Loucy (cell line): ENCODE results near the gene AATK.
"Not testable (repeated sequence)": the region's sequence is repeated elsewhere in the genome, so short reads cannot be mapped to it uniquely, and the experiment has no call there.

Experiments
- H2AFZ ChIP-seq: fragments of 200-600 bp; sonication (generic); 2 replicates; pipeline ENCODE4 v1.6.0; 2016; ENCODE audit warnings: antibody characterized with exemption, mild to moderate bottlenecking, low read length, moderate library complexity
- H3F3A ChIP-seq: fragments of 200-600 bp; 2 replicates; pipeline ENCODE4 v1.6.0; 2016; ENCODE audit warnings: antibody characterized with exemption, low read depth, mild to moderate bottlenecking
- H3K27me3 ChIP-seq: fragments of 200-600 bp; sonication (generic); 2 replicates; pipeline ENCODE4 v1.6.1; 2014; ENCODE audit warnings: low read length, mild to moderate bottlenecking; ENCODE audit not compliant: insufficient read depth, poor library complexity, severe bottlenecking
- H3K36me3 ChIP-seq: fragments of 200-600 bp; sonication (generic); 2 replicates; pipeline ENCODE4 v1.6.1; 2016; ENCODE audit warnings: low read length; ENCODE audit not compliant: insufficient read depth
- H3K4me1 ChIP-seq: fragments of 200-600 bp; sonication (generic); 2 replicates; pipeline ENCODE4 v1.5.1; 2014; ENCODE audit warnings: low read length, mild to moderate bottlenecking; ENCODE audit not compliant: insufficient read depth, poor library complexity, severe bottlenecking
- H3K4me2 ChIP-seq: fragments of 200-600 bp; sonication (generic); 2 replicates; pipeline ENCODE4 v1.6.0; 2014; ENCODE audit warnings: antibody characterized with exemption, low read length, low read depth, mild to moderate bottlenecking; ENCODE audit not compliant: poor library complexity, severe bottlenecking
- H3K4me3 ChIP-seq: fragments of 200-600 bp; sonication (generic); 2 replicates; pipeline ENCODE4 v1.5.1; 2014; ENCODE audit warnings: low read length, mild to moderate bottlenecking, mixed read lengths; ENCODE audit not compliant: poor library complexity, severe bottlenecking
- H3K79me2 ChIP-seq: fragments of 200-600 bp; sonication (generic); 2 replicates; pipeline ENCODE4 v1.6.1; 2014; ENCODE audit warnings: low read length; ENCODE audit not compliant: insufficient read depth
- H3K9ac ChIP-seq: fragments of 200-600 bp; sonication (generic); 2 replicates; pipeline ENCODE4 v1.6.0; 2014; ENCODE audit warnings: mild to moderate bottlenecking, low read depth, low read length, moderate library complexity; ENCODE audit not compliant: poor library complexity, severe bottlenecking
- H3K9me2 ChIP-seq: fragments of 200-600 bp; sonication (generic); replicated peaks from 2 replicates; pipeline ENCODE4 v1.6.1; 2016; ENCODE audit warnings: low read depth, low read length, mixed read lengths
- H3K9me3 ChIP-seq: fragments of 200-600 bp; sonication (generic); 2 replicates; pipeline ENCODE4 v1.6.1; 2014; ENCODE audit warnings: mild to moderate bottlenecking, antibody characterized with exemption, low read length, low read depth; ENCODE audit not compliant: insufficient read depth
- H4K20me1 ChIP-seq: fragments of 200-600 bp; sonication (generic); 2 replicates; pipeline ENCODE4 v1.6.0; 2014; ENCODE audit warnings: antibody characterized with exemption, low read length, mild to moderate bottlenecking; ENCODE audit not compliant: insufficient read depth, poor library complexity, severe bottlenecking
- EZH2phosphoT487 ChIP-seq: fragments of 200-600 bp; IDR thresholded peaks from 2 replicates; pipeline ENCODE4 v1.6.1; 2018; ENCODE audit warnings: antibody characterized with exemption, mild to moderate bottlenecking, moderate library complexity, borderline replicate concordance
- TF ChIP-seq, protein P1 (sequence below): fragments of 200-600 bp; sonication (generic); conservative IDR thresholded peaks from 2 replicates; pipeline ENCODE4 v1.5.1; 2014; ENCODE audit warnings: mild to moderate bottlenecking, antibody characterized with exemption, low read length

The AATK gene

GRCh38 chr17:81157848-81158687, 8.0 kb downstream of the AATK start:
- no peak overlapping the region for H3K9ac ChIP-seq
- H2AFZ ChIP-seq, result no peak overlapping the region
- no peak overlapping the region for H3K4me2 ChIP-seq
- H3K9me2 ChIP-seq, result no peaks in the 10 kb centered on the region
- no peaks in the 10 kb centered on the region for H4K20me1 ChIP-seq
- no peaks in the 10 kb centered on the region for H3F3A ChIP-seq
- no peaks in the 10 kb centered on the region for H3K79me2 ChIP-seq
- H3K4me3 ChIP-seq, result no peak overlapping the region
- no peaks in the 10 kb centered on the region for H3K4me1 ChIP-seq
- no peaks in the 10 kb centered on the region for H3K27me3 ChIP-seq
- no peaks in the 10 kb centered on the region for H3K9me3 ChIP-seq
- TF ChIP-seq, protein P1, sequence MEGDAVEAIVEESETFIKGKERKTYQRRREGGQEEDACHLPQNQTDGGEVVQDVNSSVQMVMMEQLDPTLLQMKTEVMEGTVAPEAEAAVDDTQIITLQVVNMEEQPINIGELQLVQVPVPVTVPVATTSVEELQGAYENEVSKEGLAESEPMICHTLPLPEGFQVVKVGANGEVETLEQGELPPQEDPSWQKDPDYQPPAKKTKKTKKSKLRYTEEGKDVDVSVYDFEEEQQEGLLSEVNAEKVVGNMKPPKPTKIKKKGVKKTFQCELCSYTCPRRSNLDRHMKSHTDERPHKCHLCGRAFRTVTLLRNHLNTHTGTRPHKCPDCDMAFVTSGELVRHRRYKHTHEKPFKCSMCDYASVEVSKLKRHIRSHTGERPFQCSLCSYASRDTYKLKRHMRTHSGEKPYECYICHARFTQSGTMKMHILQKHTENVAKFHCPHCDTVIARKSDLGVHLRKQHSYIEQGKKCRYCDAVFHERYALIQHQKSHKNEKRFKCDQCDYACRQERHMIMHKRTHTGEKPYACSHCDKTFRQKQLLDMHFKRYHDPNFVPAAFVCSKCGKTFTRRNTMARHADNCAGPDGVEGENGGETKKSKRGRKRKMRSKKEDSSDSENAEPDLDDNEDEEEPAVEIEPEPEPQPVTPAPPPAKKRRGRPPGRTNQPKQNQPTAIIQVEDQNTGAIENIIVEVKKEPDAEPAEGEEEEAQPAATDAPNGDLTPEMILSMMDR, result no peak
- TF ChIP-seq EZH2phosphoT487, result no peak
- no peaks in the 10 kb centered on the region for H3K36me3 ChIP-seq

- Histone ChIP-seq H3F3A (no peaks in the 10 kb centered on the region), H2AFZ (no peak overlapping the region), H3K4me2 (no peak overlapping the region), H3K9me2 (no peaks in the 10 kb centered on the region), H3K36me3 (no peaks in the 10 kb centered on the region), H3K27me3 (no peaks in the 10 kb centered on the region), H3K79me2 (no peaks in the 10 kb centered on the region), H3K9me3 (no peaks in the 10 kb centered on the region), H3K4me3 (no peak overlapping the region), H3K4me1 (no peaks in the 10 kb centered on the region), H3K9ac (no peak overlapping the region), H4K20me1 (no peaks in the 10 kb centered on the region)
- TF ChIP-seq, protein P1, result no peak
- TF ChIP-seq EZH2phosphoT487, result no peak
Observed at GRCh38 chr17:81156866-81157805, 8.9 kb downstream of the AATK start.

- no peaks in the 10 kb centered on the region for H3K36me3 ChIP-seq
- no peaks in the 10 kb centered on the region for H3K9me2 ChIP-seq
- H3K4me3 ChIP-seq, result no peak overlapping the region
- TF ChIP-seq, protein P1, result no peak
- TF ChIP-seq EZH2phosphoT487, result no peak
- H3F3A ChIP-seq, result no peaks in the 10 kb centered on the region
- no peaks in the 10 kb centered on the region for H3K79me2 ChIP-seq
- no peak overlapping the region for H3K9ac ChIP-seq
- no peaks in the 10 kb centered on the region for H3K4me1 ChIP-seq
- no peak overlapping the region for H2AFZ ChIP-seq
- no peaks in the 10 kb centered on the region for H3K9me3 ChIP-seq
- H3K27me3 ChIP-seq, result no peaks in the 10 kb centered on the region
- no peak overlapping the region for H3K4me2 ChIP-seq
- H4K20me1 ChIP-seq, result no peaks in the 10 kb centered on the region
Observed at GRCh38 chr17:81154961-81155360, 11.1 kb downstream of the AATK start.

DNA sequence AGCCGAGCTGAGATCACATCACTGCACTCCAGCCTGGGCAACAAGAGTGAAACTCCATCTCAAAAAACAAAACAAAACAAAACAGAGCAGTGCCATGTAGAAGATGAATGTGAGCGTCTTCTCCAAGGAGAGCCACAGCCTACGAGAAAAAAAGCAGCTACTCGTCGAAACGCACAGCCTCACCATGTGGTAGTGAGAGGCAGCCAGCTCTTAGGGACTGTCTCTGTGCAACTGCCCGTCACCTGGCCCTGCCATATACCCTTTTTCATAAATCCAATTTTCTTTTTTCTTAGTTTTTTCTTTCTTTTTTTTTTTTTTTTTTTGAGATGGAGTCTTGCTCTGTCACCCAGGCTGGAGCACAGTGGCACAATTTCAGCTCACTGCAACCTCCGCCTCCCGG, 12.0 kb downstream of the AATK start:
- not testable (repeated sequence) for H3K36me3 ChIP-seq, H2AFZ ChIP-seq, H3K9me2 ChIP-seq, H3K27me3 ChIP-seq, H3K4me3 ChIP-seq, H3F3A ChIP-seq, H3K4me1 ChIP-seq, H3K4me2 ChIP-seq, H3K9ac ChIP-seq, H3K9me3 ChIP-seq, H3K79me2 ChIP-seq, H4K20me1 ChIP-seq
